ENCODE measurements around the gene RETREG1.

Gene RETREG1

GRCh38 chr5:16457853-16458252, 158.9 kb downstream of the RETREG1 start:
- Histone ChIP-seq H3K9me3 (ENCODE audit: low read length) (no peaks in the 10 kb centered on the region), H3K36me3 (ENCODE audit: insufficient read depth, low read length) (peaks cover 93% of the 10 kb centered on the region), H3K79me2 (ENCODE audit: insufficient read depth, low read length) (peaks cover 12% of the 10 kb centered on the region; the same call in 1 of the 2 replicates), H3K4me1 (ENCODE audit: insufficient read depth, low read length, severe bottlenecking) (no peaks in the 10 kb centered on the region), H2AFZ (ENCODE audit: low read length) (no peak overlapping the region), H3K9ac (ENCODE audit: low read length) (no peak overlapping the region), H3K27ac (ENCODE audit: low read depth, low read length, poor library complexity, severe bottlenecking) (no peak overlapping the region), H3K4me3 (ENCODE audit: low read depth, low read length, poor library complexity, severe bottlenecking) (no peak overlapping the region), H3K4me2 (ENCODE audit: low read length) (no peak overlapping the region), H3K27me3 (ENCODE audit: insufficient read depth, low read length) (no peaks in the 10 kb centered on the region), H3K9me2 (ENCODE audit: low read depth, low read length) (no peaks in the 10 kb centered on the region), H3F3A (ENCODE audit: insufficient read depth, low read length) (no peaks in the 10 kb centered on the region), H4K20me1 (ENCODE audit: insufficient read depth, low read length) (no peaks in the 10 kb centered on the region)
- TF ChIP-seq EZH2 (IDR thresholded peaks at IDR 0.05; ENCODE audit: borderline replicate concordance, low read length) = no peak

DNA sequence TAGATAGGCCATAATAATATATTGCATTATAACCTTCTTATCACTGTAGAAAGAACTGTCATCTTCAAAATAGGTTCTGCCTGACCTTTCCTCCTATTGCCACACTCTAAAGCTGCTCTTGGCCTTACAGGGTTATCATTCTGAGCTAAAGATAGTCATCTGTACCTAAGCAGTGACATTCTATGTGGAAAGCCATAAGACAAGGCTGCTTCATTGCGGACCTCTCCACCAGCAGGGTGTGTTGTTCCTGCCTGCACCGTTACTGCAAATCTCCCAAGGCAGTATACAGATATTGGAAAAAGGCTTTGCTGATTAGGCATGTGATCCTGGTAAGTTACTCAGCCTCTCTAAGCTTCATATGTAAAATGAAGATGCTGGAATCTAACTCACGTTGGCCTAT, 159.3 kb downstream of the RETREG1 start:
- Histone ChIP-seq H3K4me1 (ENCODE audit: insufficient read depth, low read length, severe bottlenecking) (no peaks in the 10 kb centered on the region), H3K9me3 (ENCODE audit: low read length) (no peaks in the 10 kb centered on the region), H4K20me1 (ENCODE audit: insufficient read depth, low read length) (no peaks in the 10 kb centered on the region), H3K9ac (ENCODE audit: low read length) (no peak overlapping the region), H3K79me2 (ENCODE audit: insufficient read depth, low read length) (peaks cover 12% of the 10 kb centered on the region; the same call in 1 of the 2 replicates), H3K4me3 (ENCODE audit: low read depth, low read length, poor library complexity, severe bottlenecking) (no peak overlapping the region), H3K4me2 (ENCODE audit: low read length) (no peak overlapping the region), H3K36me3 (ENCODE audit: insufficient read depth, low read length) (peaks cover 93% of the 10 kb centered on the region), H3K27ac (ENCODE audit: low read depth, low read length, poor library complexity, severe bottlenecking) (no peak overlapping the region), H2AFZ (ENCODE audit: low read length) (no peak overlapping the region), H3K9me2 (ENCODE audit: low read depth, low read length) (no peaks in the 10 kb centered on the region), H3F3A (ENCODE audit: insufficient read depth, low read length) (no peaks in the 10 kb centered on the region), H3K27me3 (ENCODE audit: insufficient read depth, low read length) (no peaks in the 10 kb centered on the region)
- TF ChIP-seq CTCF (IDR thresholded peaks at IDR 0.05; ENCODE audit: low read length) (no peak; the same call in 1 of the 2 replicates), EZH2 (IDR thresholded peaks at IDR 0.05; ENCODE audit: borderline replicate concordance, low read length) (no peak)

DNA sequence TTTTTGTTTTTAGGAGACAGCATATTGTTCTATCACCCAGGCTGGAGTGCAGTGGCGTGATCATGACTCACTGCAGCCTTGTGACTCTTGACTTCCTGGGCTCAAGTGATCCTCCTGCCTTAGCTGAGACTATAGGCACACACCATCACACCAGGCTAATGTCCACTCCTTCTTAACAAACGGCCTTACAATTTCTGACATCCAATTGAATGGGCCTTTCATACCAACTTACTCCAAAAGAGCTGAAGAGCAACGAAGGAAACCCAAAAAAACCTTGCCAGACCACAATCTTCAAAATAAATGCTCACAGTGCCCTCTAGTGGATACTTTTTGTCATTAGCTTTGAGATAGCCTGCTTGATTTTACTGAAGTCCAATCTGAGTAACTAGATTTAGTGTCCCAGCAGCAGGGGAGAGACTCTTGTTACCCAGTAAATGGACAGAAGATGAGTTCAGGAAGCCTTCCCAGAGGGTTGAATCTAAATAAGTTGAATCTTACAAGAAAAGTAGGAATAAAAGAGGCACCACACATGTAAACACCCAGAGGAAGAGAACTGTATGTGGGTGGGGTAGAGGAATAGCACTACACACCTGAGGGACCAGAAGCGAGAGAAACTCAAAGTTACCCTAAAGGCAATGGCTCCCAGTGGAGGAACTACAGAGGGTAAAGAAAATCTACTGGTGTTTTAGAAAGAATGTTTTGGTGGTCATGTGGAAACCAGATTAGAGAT, 160.5 kb downstream of the RETREG1 start:
- no peaks in the 10 kb centered on the region for H3F3A ChIP-seq (ENCODE audit: insufficient read depth, low read length)
- H3K27me3 ChIP-seq (ENCODE audit: insufficient read depth, low read length) = no peaks in the 10 kb centered on the region
- H2AFZ ChIP-seq (ENCODE audit: low read length) = no peak overlapping the region
- TF ChIP-seq CTCF (IDR thresholded peaks at IDR 0.05; ENCODE audit: low read length) (peak; percentile 77), EZH2 (IDR thresholded peaks at IDR 0.05; ENCODE audit: borderline replicate concordance, low read length) (no peak)
- H4K20me1 ChIP-seq (ENCODE audit: insufficient read depth, low read length) = no peaks in the 10 kb centered on the region
- no peak overlapping the region for H3K9ac ChIP-seq (ENCODE audit: low read length)
- no peaks in the 10 kb centered on the region for H3K4me1 ChIP-seq (ENCODE audit: insufficient read depth, low read length, severe bottlenecking)
- H3K4me3 ChIP-seq (ENCODE audit: low read depth, low read length, poor library complexity, severe bottlenecking) = no peak overlapping the region
- H3K79me2 ChIP-seq (ENCODE audit: insufficient read depth, low read length) = peaks cover 12% of the 10 kb centered on the region; the same call in 1 of the 2 replicates
- H3K9me3 ChIP-seq (ENCODE audit: low read length) = no peaks in the 10 kb centered on the region
- peaks cover 93% of the 10 kb centered on the region for H3K36me3 ChIP-seq (ENCODE audit: insufficient read depth, low read length)
- no peak overlapping the region for H3K27ac ChIP-seq (ENCODE audit: low read depth, low read length, poor library complexity, severe bottlenecking)
- no peaks in the 10 kb centered on the region for H3K9me2 ChIP-seq (ENCODE audit: low read depth, low read length)
- H3K4me2 ChIP-seq (ENCODE audit: low read length) = no peak overlapping the region

DNA sequence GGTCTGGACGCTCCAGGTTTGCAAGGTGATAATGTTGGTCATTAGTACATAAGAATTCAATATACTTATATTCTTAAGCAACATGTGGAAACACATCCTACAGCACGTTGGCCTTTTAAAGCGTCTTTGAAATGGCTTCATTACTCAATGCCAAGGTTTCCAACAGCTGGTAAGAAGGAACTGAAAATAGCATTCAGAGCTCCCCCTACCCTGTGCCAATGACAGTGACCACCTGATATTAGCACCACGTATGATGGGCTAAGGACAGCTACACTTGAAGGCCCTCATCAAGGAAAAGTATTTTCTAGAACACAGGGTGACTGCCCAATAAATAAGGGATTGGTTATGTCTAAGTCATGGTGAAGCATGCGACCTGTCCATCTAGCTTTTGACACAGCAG, 161.1 kb downstream of the RETREG1 start:
- H3K9me2 ChIP-seq (ENCODE audit: low read depth, low read length) = no peaks in the 10 kb centered on the region
- H4K20me1 ChIP-seq (ENCODE audit: insufficient read depth, low read length) = no peaks in the 10 kb centered on the region
- H3K27ac ChIP-seq (ENCODE audit: low read depth, low read length, poor library complexity, severe bottlenecking) = no peak overlapping the region
- no peak overlapping the region for H3K4me2 ChIP-seq (ENCODE audit: low read length)
- H3K36me3 ChIP-seq (ENCODE audit: insufficient read depth, low read length) = peaks cover 93% of the 10 kb centered on the region
- no peaks in the 10 kb centered on the region for H3K27me3 ChIP-seq (ENCODE audit: insufficient read depth, low read length)
- no peaks in the 10 kb centered on the region for H3K4me1 ChIP-seq (ENCODE audit: insufficient read depth, low read length, severe bottlenecking)
- no peaks in the 10 kb centered on the region for H3K9me3 ChIP-seq (ENCODE audit: low read length)
- H3K9ac ChIP-seq (ENCODE audit: low read length) = no peak overlapping the region
- H3K4me3 ChIP-seq (ENCODE audit: low read depth, low read length, poor library complexity, severe bottlenecking) = no peak overlapping the region
- peaks cover 10% of the 10 kb centered on the region; the same call in 1 of the 2 replicates for H3K79me2 ChIP-seq (ENCODE audit: insufficient read depth, low read length)
- no peak overlapping the region for H2AFZ ChIP-seq (ENCODE audit: low read length)
- no peak for TF ChIP-seq CTCF (IDR thresholded peaks at IDR 0.05; ENCODE audit: low read length)
- TF ChIP-seq EZH2 (IDR thresholded peaks at IDR 0.05; ENCODE audit: borderline replicate concordance, low read length) = no peak
- no peaks in the 10 kb centered on the region for H3F3A ChIP-seq (ENCODE audit: insufficient read depth, low read length)
